ENCODE data around the gene CDK5RAP3.

CDK5RAP3 gene

DNA sequence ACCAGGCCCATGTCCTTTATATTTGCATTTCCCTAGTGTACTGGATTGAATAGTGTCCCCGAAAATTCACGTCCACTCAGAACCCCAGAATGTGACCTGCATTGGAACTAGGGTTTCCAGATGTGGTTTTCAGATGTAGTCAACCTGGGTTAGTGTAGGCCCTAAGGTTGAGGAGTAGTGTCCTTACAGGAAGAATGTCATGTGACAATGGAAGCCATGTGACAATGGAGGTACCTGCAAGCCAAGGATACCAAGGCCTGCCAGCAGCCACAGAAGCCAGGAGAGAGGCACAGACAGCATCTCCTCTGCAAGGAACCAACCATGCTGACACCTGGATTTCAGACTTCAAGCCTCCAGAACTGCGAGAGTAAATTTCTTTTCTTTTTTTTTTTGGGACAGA lies 8.0 kb upstream of the CDK5RAP3 start:
- Histone ChIP-seq H3K4me1 (ENCODE audit: control insufficient read depth in 1 of 2, insufficient read depth in 2 of 2, low read length in 2 of 2) (peaks cover 0 to 12% of the 10 kb centered on the region in 2 donors), H3K9me3 (ENCODE audit: control insufficient read depth in 1 of 2, low read length in 2 of 2) (no peaks in the 10 kb centered on the region), H3K27me3 (ENCODE audit: low read depth, low read length) (no peaks in the 10 kb centered on the region), H3K36me3 (ENCODE audit: control insufficient read depth in 1 of 2, insufficient read depth in 2 of 2, low read length in 2 of 2) (no peaks in the 10 kb centered on the region), H3K4me3 (ENCODE audit: low read depth in 1 of 2, low read length in 2 of 2) (no peak overlapping the region), H3K27ac (ENCODE audit: low read length) (no peak overlapping the region)

DNA sequence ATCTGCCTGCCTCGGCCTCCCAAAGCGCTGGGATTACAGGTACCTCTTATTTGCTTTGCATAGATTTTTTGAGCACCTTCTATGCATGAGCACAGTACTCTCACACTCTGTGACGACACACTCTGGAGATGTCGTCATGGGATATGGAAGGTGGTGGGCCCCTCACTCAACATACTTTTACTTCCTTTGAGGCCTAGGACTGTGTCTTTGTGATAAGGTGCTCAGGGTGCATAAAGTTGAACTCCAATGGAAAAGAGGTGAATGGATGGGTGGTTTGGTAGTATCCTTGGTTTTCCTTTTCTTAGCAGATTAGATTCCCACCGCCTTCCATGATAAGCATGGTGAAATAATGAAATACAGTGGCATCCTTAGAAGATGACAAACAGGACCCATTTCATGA lies 6.1 kb upstream of the CDK5RAP3 start:
- H3K9me3 ChIP-seq (ENCODE audit: control insufficient read depth in 1 of 2, low read length in 2 of 2) = no peaks in the 10 kb centered on the region
- peaks cover 2 to 13% of the 10 kb centered on the region in 2 donors for H3K4me1 ChIP-seq (ENCODE audit: control insufficient read depth in 1 of 2, insufficient read depth in 2 of 2, low read length in 2 of 2)
- no peaks in the 10 kb centered on the region for H3K36me3 ChIP-seq (ENCODE audit: control insufficient read depth in 1 of 2, insufficient read depth in 2 of 2, low read length in 2 of 2)
- no peak overlapping the region for H3K4me3 ChIP-seq (ENCODE audit: low read depth in 1 of 2, low read length in 2 of 2)
- H3K27me3 ChIP-seq (ENCODE audit: low read depth, low read length) = no peaks in the 10 kb centered on the region
- peak overlapping the region; percentile 61 for H3K27ac ChIP-seq (ENCODE audit: low read length)

DNA sequence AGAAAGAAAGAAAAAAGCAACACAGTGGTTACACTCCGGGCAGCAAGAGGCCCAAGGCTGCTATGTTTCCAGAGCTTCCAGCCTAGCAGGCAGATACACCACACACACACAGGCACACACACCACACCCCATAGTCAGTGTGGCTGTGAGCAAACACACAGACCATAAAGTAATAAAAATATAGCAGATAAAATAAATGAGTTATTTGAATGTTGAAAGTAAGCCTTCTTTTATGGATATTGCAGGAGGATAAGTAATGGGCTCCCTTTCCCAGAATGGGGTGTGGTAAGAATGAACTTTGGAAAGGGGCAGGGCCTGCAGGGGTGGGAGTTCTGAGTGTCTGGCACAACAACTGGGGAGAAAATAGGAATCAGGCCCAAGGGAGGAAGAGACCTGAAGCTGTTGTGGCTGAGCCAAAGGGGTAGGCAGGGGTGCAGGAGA lies 4.8 kb upstream of the CDK5RAP3 start:
- Histone ChIP-seq H3K27me3 (ENCODE audit: low read depth, low read length) (no peaks in the 10 kb centered on the region), H3K4me1 (ENCODE audit: control insufficient read depth in 1 of 2, insufficient read depth in 2 of 2, low read length in 2 of 2) (peaks cover 8 to 18% of the 10 kb centered on the region in 2 donors), H3K4me3 (ENCODE audit: low read depth in 1 of 2, low read length in 2 of 2) (no peak overlapping the region), H3K27ac (ENCODE audit: low read length) (peak overlapping the region; percentile 61), H3K9me3 (ENCODE audit: control insufficient read depth in 1 of 2, low read length in 2 of 2) (no peaks in the 10 kb centered on the region), H3K36me3 (ENCODE audit: control insufficient read depth in 1 of 2, insufficient read depth in 2 of 2, low read length in 2 of 2) (no peaks in the 10 kb centered on the region)

DNA sequence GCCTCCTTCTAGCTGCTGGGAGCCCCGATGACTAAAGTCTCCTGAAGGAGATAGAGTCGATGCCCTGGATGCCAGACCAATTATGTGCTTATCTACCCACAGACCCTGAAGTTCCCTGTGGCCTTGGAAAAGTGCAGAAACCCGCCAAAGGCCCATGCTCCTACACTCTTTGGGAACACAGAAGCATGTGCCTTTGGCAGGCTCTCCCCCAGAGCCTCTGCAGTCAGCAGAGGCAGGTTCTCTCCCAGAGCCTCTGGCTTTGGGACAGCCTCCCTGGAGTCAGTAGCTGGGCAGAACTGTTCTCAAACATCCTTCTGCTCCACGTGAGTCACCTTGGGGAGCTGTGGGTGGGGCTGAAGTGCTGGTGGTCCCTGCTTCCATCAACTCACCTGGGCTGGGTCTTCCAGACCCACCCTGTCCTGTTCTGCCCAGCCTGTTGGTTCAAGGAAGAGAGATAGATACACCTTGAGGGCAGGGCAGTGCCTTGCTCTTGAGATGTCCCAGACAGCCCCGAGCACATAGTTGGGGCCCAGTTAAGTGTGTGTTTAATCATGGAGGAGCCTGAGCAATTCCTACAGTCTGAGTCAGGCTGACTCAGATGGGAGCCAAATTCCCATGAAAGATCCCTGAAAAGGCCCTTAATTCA lies 3.2 kb upstream of the CDK5RAP3 start:
- no peak overlapping the region for H3K4me3 ChIP-seq (ENCODE audit: low read depth in 1 of 2, low read length in 2 of 2)
- H3K36me3 ChIP-seq (ENCODE audit: control insufficient read depth in 1 of 2, insufficient read depth in 2 of 2, low read length in 2 of 2) = no peaks in the 10 kb centered on the region
- peak overlapping the region; percentile 47 for H3K27ac ChIP-seq (ENCODE audit: low read length)
- H3K27me3 ChIP-seq (ENCODE audit: low read depth, low read length) = no peaks in the 10 kb centered on the region
- H3K9me3 ChIP-seq (ENCODE audit: control insufficient read depth in 1 of 2, low read length in 2 of 2) = no peaks in the 10 kb centered on the region
- peaks cover 23 to 26% of the 10 kb centered on the region in 2 donors for H3K4me1 ChIP-seq (ENCODE audit: control insufficient read depth in 1 of 2, insufficient read depth in 2 of 2, low read length in 2 of 2)

DNA sequence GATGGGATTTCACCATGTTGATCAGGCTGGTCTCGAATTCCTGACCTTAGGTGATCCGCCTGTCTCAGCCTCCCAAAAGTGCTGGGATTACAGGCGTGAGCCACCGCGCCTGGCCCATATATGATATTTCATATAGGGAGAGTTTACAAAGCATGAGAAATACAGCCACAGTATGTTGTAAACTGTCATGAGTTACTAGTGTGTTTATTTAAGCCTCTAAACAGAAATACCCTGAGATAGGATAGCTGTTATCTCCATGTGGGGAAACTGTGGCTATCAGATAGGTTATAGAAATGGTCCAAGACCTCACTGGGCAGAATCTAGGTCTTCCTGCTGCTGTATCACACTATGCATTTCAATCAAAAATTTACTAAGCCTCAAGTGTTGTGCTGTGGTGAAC lies 2.1 kb upstream of the CDK5RAP3 start:
- Histone ChIP-seq H3K27me3 (ENCODE audit: low read depth, low read length) (no peaks in the 10 kb centered on the region), H3K9me3 (ENCODE audit: control insufficient read depth in 1 of 2, low read length in 2 of 2) (no peaks in the 10 kb centered on the region), H3K4me3 (ENCODE audit: low read depth in 1 of 2, low read length in 2 of 2) (no peak overlapping the region), H3K27ac (ENCODE audit: low read length) (no peak overlapping the region), H3K36me3 (ENCODE audit: control insufficient read depth in 1 of 2, insufficient read depth in 2 of 2, low read length in 2 of 2) (peaks cover 2 to 3% of the 10 kb centered on the region in 2 donors), H3K4me1 (ENCODE audit: control insufficient read depth in 1 of 2, insufficient read depth in 2 of 2, low read length in 2 of 2) (peaks cover 24 to 26% of the 10 kb centered on the region in 2 donors)

DNA sequence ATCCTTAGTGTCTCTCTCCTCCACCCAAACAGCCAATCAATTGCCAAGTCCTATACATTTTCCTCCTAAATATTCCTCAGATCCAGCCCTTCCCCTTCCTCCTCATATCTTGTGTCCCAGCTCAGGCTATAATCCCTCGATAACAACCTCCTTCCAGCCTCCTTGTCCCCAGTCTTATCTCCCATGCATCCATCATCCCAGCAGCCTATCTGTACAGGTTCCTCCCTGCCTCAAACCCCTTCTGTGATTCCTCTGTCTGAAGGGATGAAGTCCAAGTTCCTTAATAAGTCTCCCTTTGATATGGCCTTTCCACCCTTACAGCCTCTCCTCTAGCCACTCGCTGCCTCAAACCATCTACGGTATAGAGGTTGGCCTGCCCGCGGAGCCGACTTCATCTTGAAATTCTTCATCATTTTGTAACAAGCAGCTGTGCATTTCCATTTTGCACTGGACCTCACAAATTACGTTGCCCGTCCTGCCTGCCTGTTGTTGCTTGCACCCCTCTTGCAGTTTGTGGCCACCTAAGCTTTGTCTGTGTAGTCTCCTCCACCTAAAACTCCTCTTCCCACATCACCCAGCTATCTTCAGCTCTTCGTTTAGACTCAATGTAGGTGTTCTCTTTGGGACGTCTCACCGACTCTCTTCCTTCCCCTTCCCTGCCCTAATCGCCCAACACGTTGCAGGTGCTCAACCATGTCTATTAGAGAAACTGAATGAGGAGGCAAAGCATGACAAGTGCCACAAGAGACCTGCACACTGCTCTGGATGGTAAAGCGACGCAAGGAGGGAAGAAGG lies 786 bp upstream of the CDK5RAP3 start:
- Histone ChIP-seq H3K4me3 (ENCODE audit: low read depth in 1 of 2, low read length in 2 of 2) (peak overlapping the region; percentile 85 to 98), H3K4me1 (ENCODE audit: control insufficient read depth in 1 of 2, insufficient read depth in 2 of 2, low read length in 2 of 2) (peaks cover 24% of the 10 kb centered on the region in 2 donors), H3K9me3 (ENCODE audit: control insufficient read depth in 1 of 2, low read length in 2 of 2) (no peaks in the 10 kb centered on the region), H3K36me3 (ENCODE audit: control insufficient read depth in 1 of 2, insufficient read depth in 2 of 2, low read length in 2 of 2) (peaks cover 9 to 16% of the 10 kb centered on the region in 2 donors), H3K27ac (ENCODE audit: low read length) (peak overlapping the region; percentile 49), H3K27me3 (ENCODE audit: low read depth, low read length) (no peaks in the 10 kb centered on the region)

DNA sequence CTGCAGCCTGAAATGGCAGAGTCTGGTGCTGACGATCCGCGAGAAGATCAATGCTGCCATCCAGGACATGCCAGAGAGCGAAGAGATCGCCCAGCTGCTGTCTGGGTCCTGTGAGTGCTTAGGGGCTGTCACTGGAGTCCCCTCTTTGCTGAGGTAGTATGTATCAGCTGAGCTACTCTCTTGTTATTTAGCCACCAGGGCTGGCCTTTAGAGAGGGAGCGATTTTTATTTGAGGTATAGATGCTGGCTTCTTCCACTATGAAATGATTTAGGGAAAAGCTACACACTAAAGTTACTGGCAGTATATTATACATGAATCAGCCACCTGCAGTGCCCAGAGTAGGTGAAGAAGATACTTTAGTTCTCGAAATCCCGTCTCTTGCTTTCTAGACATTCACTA lies 2.6 kb downstream of the CDK5RAP3 start:
- Histone ChIP-seq H3K27me3 (ENCODE audit: low read depth, low read length) (no peaks in the 10 kb centered on the region), H3K36me3 (ENCODE audit: control insufficient read depth in 1 of 2, insufficient read depth in 2 of 2, low read length in 2 of 2) (peaks cover 22 to 43% of the 10 kb centered on the region in 2 donors), H3K9me3 (ENCODE audit: control insufficient read depth in 1 of 2, low read length in 2 of 2) (no peaks in the 10 kb centered on the region), H3K4me3 (ENCODE audit: low read depth in 1 of 2, low read length in 2 of 2) (no peak overlapping the region), H3K27ac (ENCODE audit: low read length) (no peak overlapping the region), H3K4me1 (ENCODE audit: control insufficient read depth in 1 of 2, insufficient read depth in 2 of 2, low read length in 2 of 2) (peaks cover 13 to 24% of the 10 kb centered on the region in 2 donors)

DNA sequence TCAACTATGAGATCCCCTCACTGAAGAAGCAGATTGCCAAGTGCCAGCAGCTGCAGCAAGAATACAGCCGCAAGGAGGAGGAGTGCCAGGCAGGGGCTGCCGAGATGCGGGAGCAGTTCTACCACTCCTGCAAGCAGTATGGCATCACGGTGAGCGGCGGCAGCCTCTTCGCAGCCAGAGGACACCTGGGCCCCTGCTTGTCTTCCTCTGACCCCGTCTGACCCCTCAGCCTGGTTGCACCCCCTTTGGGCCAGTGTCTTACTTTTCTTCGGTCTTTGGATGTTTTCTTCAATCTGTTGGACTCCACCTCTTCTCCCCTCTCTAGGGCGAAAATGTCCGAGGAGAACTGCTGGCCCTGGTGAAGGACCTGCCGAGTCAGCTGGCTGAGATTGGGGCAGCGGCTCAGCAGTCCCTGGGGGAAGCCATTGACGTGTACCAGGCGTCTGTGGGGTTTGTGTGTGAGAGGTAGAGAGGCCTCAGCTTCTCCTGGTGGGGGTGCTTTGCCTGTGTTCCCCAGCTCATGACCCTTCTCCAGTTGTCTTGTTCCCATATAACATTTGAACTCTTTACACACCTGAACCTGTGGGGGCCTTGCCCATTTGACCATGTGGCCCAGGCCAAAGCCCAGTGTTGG lies 4.4 kb downstream of the CDK5RAP3 start:
- Histone ChIP-seq H3K4me3 (ENCODE audit: low read depth in 1 of 2, low read length in 2 of 2) (no peak overlapping the region), H3K36me3 (ENCODE audit: control insufficient read depth in 1 of 2, insufficient read depth in 2 of 2, low read length in 2 of 2) (peaks cover 36 to 61% of the 10 kb centered on the region in 2 donors), H3K4me1 (ENCODE audit: control insufficient read depth in 1 of 2, insufficient read depth in 2 of 2, low read length in 2 of 2) (peaks cover 10 to 18% of the 10 kb centered on the region in 2 donors), H3K27me3 (ENCODE audit: low read depth, low read length) (no peaks in the 10 kb centered on the region), H3K9me3 (ENCODE audit: control insufficient read depth in 1 of 2, low read length in 2 of 2) (no peaks in the 10 kb centered on the region), H3K27ac (ENCODE audit: low read length) (no peak overlapping the region)

DNA sequence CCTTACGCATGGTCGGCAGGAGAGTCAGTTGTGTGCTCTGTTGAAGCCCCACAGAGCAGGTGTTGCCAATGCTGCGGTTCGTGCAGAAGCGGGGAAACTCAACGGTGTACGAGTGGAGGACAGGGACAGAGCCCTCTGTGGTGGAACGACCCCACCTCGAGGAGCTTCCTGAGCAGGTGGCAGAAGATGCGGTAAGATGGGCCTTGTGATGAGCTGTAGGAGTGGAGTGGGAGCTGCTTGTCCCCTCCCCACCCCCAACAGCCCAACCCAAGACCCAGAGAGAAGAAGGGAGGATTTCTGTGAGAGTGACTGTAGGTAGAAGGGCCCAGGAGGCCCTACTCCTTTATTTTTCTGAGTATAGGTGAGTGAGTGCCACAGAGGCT lies 4.9 kb downstream of the CDK5RAP3 start:
- no peak overlapping the region for H3K4me3 ChIP-seq (ENCODE audit: low read depth in 1 of 2, low read length in 2 of 2)
- H3K27me3 ChIP-seq (ENCODE audit: low read depth, low read length) = no peaks in the 10 kb centered on the region
- H3K9me3 ChIP-seq (ENCODE audit: control insufficient read depth in 1 of 2, low read length in 2 of 2) = no peaks in the 10 kb centered on the region
- H3K36me3 ChIP-seq (ENCODE audit: control insufficient read depth in 1 of 2, insufficient read depth in 2 of 2, low read length in 2 of 2) = peaks cover 41 to 66% of the 10 kb centered on the region in 2 donors
- H3K27ac ChIP-seq (ENCODE audit: low read length) = no peak overlapping the region
- peaks cover 7 to 16% of the 10 kb centered on the region in 2 donors for H3K4me1 ChIP-seq (ENCODE audit: control insufficient read depth in 1 of 2, insufficient read depth in 2 of 2, low read length in 2 of 2)

DNA sequence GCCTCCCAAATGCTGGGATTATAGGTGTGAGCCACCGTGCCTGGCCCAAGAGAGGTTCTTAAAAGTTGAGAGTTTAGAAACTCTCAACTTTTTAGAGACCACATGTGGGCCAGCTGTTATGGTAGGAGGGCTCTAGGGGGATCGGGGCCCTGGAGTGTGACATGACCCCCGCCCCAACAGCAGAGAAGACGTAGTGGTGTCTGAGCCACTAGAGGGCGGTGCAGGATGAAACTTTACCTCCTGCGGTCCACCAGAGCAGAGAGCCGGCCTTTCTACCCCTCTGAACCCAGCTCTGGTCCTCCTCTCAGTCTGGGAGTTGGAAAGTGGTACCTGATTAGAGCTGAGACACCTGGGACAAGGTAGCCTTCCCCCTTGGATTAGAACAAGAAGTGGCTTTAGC lies 7.4 kb downstream of the CDK5RAP3 start:
- Histone ChIP-seq H3K4me3 (ENCODE audit: low read depth in 1 of 2, low read length in 2 of 2) (no peak overlapping the region), H3K9me3 (ENCODE audit: control insufficient read depth in 1 of 2, low read length in 2 of 2) (no peaks in the 10 kb centered on the region), H3K4me1 (ENCODE audit: control insufficient read depth in 1 of 2, insufficient read depth in 2 of 2, low read length in 2 of 2) (no peaks in the 10 kb centered on the region), H3K27ac (ENCODE audit: low read length) (no peak overlapping the region), H3K27me3 (ENCODE audit: low read depth, low read length) (no peaks in the 10 kb centered on the region), H3K36me3 (ENCODE audit: control insufficient read depth in 1 of 2, insufficient read depth in 2 of 2, low read length in 2 of 2) (peaks cover 51 to 91% of the 10 kb centered on the region in 2 donors)

DNA sequence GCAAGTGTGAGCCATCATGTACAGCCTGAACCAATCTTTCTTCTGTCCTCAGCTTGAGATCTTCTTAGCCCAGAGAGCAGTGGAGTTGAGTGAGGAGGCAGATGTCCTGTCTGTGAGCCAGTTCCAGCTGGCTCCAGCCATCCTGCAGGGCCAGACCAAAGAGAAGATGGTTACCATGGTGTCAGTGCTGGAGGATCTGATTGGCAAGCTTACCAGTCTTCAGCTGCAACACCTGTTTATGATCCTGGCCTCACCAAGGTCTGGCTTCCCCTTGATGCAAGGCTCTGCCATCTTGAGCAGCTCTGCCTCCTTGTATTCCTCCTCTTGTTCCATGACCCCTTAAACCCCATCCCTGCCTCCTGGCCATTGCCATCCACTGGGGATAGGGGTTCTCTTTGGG lies 9.6 kb downstream of the CDK5RAP3 start:
- Histone ChIP-seq H3K27me3 (ENCODE audit: low read depth, low read length) (no peaks in the 10 kb centered on the region), H3K9me3 (ENCODE audit: control insufficient read depth in 1 of 2, low read length in 2 of 2) (no peaks in the 10 kb centered on the region), H3K4me1 (ENCODE audit: control insufficient read depth in 1 of 2, insufficient read depth in 2 of 2, low read length in 2 of 2) (no peaks in the 10 kb centered on the region), H3K36me3 (ENCODE audit: control insufficient read depth in 1 of 2, insufficient read depth in 2 of 2, low read length in 2 of 2) (peaks cover 37 to 72% of the 10 kb centered on the region in 2 donors), H3K4me3 (ENCODE audit: low read depth in 1 of 2, low read length in 2 of 2) (no peak overlapping the region), H3K27ac (ENCODE audit: low read length) (no peak overlapping the region)

Data from muscle layer of duodenum (tissue), 2 donors.